GM18861 (cell line): ENCODE measurements around the gene KRTAP4-7.
"Not testable (repeated sequence)": the region's sequence is repeated elsewhere in the genome, so short reads cannot be mapped to it uniquely, and the experiment has no call there.

Source experiments
- ATAC-seq: cut with Tn5 transposase; IDR thresholded peaks from one replicate; pipeline ENCODE4 v1.9.1; 2021; ENCODE audit not compliant: unreplicated experiment

KRTAP4-7 gene

DNA sequence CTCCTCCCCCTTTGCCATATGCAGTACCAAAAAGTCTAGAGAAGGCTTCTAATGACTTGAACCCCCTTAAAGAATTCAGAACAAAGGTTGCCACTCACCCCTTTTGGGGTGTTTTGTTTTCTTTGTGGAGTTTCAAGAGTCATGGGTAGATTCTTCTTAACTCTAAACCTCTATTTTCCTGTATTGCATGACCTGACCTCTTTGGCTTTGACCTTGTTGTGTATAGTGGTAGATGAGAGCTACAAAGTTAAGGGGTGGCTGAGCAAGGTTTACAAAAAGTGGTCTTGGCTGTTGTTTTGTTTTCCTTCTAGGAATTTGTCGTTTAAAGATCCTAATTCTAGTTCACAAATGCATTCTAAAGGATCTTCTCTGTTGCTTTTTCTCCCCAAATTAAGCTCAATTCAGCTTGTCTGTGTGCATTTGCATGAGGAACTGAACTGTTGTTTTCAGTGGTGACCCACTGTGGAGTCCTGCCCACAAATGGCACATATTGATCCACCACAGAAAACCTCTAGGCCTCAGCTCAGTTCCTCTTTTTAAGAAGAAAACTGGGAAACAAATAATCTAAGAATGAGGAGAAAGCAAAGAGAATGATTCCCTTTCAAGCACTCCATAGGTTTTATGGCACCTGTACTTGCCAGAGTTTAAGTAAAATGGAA is 24.9 kb downstream of the KRTAP4-7 start:
- not testable (repeated sequence) for ATAC-seq

DNA sequence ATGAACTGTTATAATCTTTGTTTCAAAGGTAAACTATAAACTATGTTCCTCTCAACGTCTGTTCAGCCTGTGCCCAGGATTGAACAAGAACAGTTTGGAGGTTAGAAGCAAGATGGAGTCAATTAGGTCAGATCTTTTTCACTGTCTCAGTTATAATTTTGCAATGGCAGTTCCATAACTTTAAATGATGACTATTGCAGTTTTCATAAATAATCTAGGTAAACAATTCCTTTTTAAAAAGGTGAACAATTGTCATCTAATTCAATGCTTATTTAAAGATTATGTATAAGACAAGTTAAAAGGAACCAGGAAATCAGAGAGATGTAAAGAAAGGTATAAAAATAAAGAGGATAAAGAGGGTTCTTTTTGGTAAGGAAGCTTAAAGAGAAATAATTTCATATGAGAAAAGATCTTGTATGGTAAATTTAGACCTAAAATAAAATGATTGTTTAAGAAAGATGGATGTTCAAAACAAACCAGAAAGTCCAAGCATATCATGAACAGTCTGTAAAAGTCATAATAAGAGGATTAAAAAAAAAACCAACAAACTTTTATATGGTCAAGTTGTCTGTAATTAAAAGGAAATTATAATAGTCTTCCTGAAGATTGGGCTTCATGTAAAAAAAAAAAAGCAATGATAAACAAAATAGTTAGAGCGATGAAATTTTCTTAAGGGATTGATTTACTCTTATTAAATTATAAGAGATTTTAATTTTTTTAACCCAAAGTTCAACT is 27.4 kb downstream of the KRTAP4-7 start:
- ATAC-seq, result no peak

DNA sequence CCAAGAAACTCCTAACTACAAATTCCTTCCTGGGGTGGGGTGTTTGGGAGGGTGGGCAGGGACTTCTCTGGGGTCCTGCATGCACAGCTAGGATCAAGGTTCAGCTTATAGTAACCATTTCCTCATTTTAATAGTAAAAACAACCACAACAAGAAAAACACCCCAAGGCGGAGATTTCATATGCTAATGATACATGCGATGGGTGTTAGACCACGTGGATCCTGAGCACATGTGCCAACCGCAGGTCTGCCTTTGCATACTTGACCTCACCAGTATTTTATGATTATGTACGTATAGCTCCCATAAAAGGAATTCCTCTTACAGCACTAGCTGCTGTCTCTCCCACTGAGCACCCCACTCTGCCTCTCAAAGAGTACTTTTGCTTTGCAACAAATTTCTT is 32.3 kb downstream of the KRTAP4-7 start:
- no peak for ATAC-seq

DNA sequence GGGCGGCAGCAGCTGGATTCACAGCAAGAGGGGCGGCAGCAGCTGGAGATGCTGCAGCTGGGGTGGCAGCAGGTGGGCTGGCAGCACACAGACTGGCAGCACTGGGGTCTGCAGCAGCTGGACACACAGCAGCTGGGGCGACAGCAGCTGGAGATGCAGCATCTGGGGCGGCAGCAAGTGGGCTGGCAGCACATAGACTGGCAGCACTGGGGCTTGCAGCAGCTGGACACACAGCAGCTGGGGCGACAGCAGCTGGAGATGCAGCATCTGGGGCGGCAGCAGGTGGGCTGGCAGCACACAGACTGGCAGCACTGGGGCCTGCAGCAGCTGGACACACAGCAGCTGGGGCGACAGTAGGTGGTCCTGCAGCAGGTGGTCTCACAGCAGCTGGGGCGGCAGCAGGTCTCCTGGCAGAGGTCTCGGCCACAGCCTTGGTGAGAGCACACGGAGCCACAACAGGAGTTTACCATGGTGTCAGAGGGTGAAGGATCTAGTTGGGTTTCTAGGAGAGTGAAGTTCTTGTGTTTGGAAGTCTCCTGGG is 34.0 kb downstream of the KRTAP4-7 start, which contains the start of gene KRTAP4-11:
TSS of gene KRTAP4-11 (minus strand) at position 528 of the 541 bp plus-strand sequence. CDS start at position 470, 58 bp downstream.
- ATAC-seq, result not testable (repeated sequence)

DNA sequence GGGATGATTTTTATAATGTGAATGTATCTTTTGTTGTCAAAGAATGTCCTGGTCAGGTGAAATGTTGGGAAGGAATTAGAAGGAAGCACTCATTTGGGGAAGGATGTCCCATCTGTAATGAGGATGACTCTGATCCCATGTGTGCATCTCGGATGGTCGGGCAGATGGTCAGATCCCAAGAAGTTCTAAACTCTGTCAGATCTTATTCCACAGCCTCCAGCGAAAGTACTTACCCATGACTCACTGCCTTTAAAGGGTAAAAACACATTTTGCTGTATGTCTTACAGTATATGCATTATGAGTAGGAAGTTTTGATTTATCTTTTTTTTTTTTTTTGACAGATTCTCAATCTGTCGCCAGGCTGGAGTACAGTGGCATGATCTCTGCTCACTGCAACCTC is 34.8 kb downstream of the KRTAP4-7 start:
- ATAC-seq, result no peak

DNA sequence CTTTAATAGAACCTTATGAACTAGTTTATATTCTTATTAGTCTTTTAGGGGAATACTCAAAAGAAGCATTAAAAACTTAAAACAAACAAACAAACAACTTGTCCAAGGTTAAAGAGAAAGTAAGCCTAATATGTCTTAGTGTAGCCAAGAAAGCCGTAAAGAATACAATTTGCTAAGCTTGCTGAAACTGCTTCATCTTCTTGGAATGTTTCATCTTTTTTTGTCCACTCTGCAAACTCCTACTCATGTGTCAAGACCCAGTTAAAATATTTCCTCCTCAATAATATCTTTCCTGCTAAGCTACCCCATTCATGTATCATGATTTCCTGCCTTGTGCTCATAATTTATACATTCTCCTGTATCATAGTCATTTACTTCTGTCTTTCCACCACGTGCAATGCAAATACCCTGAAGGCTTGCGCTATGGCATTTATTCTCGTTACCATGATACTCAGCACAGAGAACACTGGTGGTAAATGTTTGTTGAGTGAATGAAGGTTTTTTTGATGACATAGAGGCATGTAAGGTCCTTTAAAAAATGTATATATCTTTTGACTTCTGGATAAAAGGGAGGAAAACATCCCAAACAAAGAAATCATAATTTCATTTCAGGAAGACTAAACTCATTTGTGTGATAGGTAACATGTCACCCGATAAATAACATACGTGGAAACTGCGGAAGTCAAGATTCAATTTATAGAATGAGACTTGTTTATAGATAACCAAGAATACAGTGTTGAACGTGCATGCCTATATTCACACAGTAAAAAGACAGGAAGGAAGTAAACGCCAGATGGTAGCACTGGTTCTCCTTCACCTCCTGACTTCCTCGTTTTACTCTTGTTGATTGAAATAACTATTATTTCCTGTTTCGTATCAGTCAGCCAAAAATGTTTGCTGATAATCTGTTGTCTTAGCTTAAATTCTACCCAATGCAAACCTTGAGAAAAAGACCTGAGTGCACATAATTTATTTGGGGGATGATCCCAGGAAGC is 36.0 kb downstream of the KRTAP4-7 start:
- not testable (repeated sequence) for ATAC-seq

DNA sequence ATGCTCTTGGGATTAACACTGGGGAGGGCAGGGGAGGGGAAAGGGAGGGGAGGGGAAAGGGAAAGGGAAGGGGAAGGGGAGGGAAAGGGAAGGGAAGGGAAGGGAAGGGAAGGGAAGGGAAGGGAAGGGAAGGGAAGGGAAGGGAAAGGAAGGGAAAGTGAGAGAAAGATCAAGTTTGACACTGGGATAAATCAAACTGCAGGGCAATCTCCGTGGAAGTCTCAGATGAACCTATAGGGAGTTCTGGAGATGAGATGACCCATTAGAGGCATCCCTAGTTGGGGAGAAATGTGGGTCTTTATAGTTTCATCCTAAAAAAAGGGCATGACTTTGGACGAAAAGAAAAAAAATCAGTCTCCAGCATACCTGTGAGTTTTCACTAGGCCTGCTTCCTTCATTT is 37.8 kb downstream of the KRTAP4-7 start:
- ATAC-seq, result no peak

DNA sequence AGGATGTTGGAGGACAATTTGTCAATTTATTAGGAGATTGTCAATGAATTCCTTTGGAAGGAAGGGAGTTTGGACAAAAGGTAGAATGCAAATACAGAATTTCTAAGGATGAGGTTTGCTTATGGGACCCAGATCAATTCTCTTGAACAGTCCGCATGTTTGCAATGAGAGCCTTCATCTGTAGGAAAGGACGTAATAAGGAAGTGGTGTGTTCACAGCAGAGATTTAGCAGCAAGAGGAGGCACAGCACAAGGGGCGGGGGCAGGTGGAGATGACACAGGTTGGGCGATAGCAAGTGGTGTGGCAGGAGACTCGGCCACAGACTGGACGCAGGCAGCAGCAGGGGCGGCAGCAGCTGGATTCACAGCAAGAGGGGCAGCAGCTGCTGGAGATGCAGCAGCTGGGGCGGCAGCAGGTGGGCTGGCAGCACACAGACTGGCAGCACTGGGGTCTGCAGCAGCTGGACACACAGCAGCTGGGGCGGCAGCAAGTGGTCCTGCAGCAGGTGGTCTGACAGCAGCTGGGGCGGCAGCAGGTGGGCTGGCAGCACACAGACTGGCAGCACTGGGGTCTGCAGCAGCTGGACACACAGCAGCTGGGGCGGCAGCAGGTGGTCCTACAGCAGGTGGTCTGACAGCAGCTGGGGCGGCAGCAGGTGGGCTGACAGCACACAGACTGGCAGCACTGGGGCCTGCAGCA is 39.5 kb downstream of the KRTAP4-7 start:
- not testable (repeated sequence) for ATAC-seq

DNA sequence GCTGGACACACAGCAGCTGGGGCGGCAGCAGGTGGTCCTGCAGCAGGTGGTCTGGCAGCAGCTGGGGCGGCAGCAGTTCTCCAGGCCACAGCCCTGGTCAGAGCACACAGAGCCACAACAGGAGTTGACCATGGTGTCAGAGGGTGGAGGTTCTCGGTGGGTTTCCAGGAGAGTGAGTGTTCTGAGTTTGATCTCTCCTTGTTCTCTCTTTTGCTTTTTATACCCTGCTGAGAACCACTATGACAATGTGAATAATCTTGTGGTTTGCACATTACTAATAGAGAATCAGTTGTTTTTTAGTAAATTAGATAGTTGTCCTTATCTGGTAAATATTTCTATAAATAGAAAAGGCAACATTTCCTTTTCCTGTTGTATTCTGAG is 40.0 kb downstream of the KRTAP4-7 start, which contains the start of gene KRTAP4-12:
TSS of gene KRTAP4-12 (minus strand) at position 192 of the 381 bp plus-strand sequence. CDS start at position 132, 60 bp downstream.
- not testable (repeated sequence) for ATAC-seq

DNA sequence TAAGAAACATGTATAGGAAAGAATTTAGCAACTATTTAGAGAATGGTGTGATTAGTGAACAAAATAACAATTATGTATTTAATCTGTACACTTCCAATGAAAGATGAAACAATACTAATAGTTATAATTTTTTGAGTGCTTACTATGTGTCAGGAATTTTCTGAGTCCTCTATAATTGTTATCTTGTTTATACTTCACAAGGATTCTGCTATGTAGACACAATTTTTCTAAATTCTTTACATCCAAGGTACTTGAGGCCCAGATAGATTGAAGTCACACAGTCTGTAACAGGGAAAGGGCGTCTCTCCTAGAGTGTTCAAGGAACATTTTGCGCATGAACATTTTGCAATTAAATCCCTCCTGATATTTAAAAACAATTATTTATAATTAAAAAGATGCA is 41.1 kb downstream of the KRTAP4-7 start:
- no peak for ATAC-seq

DNA sequence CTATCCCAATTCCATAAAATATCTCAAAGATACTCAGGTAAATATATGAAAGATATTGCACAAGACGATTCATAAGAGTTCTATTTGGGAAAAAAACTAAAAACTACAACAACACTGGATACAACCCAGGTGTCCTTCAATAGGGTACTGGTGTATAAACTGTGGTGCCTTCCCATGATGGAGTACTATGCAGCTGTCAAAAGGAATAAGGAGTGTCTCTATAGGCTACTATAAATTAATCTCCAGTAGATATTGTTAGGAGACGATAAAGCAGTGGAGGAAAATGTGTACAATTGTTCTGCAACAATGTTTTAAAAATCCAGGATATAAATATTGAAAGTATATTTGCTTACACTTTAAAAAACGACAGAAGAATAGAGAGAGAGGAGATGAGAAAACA is 42.5 kb downstream of the KRTAP4-7 start:
- ATAC-seq, result no peak

DNA sequence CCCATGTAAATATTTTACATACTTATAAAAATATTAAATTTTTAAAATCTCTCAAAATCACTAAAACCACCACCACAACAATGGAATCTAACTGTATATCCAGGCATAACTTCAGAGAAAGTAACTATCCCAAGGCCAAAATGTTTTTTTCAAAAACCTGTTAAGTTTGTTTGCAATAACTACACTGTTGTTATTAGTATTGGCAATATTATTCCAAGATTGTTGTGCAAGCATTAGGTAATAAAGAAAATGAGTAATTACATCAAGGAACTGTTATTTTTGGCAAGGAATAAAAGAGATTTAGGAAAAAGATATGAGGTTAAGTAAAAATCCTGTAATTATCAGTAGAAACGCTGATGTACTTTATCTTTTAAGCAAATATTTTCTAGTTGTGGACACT is 43.4 kb downstream of the KRTAP4-7 start:
- no peak for ATAC-seq

DNA sequence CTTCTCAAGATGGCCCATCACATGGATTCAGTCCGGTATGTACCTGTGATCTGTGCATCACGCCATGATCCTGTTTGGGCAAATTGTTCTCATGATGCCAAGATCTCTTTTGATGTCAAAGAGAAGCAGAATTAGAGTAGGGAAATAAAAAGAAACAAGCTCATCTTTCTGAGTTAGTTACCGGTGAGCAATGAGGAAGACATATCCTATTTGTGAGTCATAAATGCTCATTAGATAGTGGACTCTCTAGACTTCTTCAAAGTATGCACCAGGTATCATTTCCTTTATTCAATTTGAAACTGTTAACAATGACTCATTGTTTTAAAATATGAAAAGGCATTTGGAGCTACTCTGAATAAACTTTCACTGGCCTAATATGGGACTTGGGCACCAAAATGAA is 48.0 kb downstream of the KRTAP4-7 start:
- ATAC-seq, result no peak

DNA sequence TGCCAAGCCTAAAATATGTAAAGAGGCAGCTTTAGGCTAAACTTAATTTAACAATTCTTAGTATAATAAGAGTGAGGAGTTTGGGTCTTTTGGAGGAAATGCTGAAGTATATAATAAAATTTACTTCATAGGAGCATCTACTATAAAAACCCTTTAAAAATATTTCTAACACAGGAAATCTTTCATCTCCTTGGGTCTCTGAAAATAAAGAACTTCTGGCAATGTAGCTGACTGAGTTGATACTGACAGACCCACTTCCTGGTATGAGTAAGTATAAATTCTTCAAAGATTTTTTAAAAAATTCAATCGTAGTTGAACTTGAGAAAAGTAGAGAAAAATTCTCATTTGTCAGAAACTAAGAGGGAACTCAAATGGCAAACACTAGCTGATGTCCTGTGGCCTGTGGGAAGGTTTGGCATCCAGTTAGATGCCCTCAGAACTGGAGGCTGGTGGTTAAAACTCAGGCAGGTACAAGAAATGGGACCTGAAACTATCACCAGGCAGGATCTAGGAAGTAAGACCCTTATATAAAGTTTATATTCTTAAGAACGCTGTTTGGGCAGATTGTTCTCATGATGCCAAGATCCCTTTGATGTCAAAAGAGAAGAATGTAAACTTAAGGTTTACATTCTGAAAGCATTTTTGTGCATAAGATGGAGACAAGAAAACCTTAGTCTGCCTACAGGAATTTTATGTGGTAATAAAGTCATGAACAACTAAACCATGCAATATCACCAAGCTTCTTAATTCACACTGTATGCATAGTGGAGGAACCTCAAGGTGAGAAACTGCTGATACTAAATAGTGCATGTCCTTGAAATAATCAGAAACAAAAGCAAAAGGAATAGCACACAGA is 50.2 kb downstream of the KRTAP4-7 start:
- no peak for ATAC-seq
